Common myeloid progenitor, CD34-positive (primary cell): ENCODE data around the gene SHC4. TPM values are rescaled to one million over a fixed set of nuclear protein-coding genes. Genes with fewer than 3 reads are reported as not detected.

Experiments
- CTCF ChIA-PET: fragments of 350-600 bp; sonication (Branson Sonifier 250); formaldehyde crosslinking; loops from one replicate; lab custom pipeline; 2021; ENCODE audit warnings: antibody characterized with exemption; lab: Charles Lee
- POLR2A ChIA-PET: fragments of 350-600 bp; sonication (Branson Sonifier 250); formaldehyde crosslinking; loops from one replicate; lab custom pipeline; 2021; ENCODE audit warnings: antibody characterized with exemption; lab: Charles Lee
- DNase-seq, 3 donors: peaks; one replicate each; pipeline versions ENCODE4 v3.0.0 to v3.0.0-alpha.2; 2013
- H3K27ac ChIP-seq, 2 experiments: 1 replicate in 1 of 2; 2 replicates in 1 of 2; pipeline ENCODE4 v1.7.0; 2013; ENCODE audit warnings: inconsistent platforms in 2 of 2, low read length in 2 of 2, mild to moderate bottlenecking in 2 of 2, low read depth in 1 of 2, moderate library complexity in 1 of 2; ENCODE audit not compliant: severe bottlenecking in 2 of 2, insufficient read depth in 1 of 2, poor library complexity in 1 of 2
- H3K27me3 ChIP-seq, 5 experiments: replicated peaks in 2 of 5; 1 replicate in 3 of 5; 2 replicates in 2 of 5; pipeline versions ENCODE4 v1.6.1 to v1.7.0; 2013; ENCODE audit warnings: low read length in 4 of 5, mild to moderate bottlenecking in 2 of 5, moderate library complexity in 2 of 5, inconsistent platforms in 1 of 5; ENCODE audit not compliant: insufficient read depth in 5 of 5, control insufficient read depth in 4 of 5
- H3K36me3 ChIP-seq, 4 experiments: 1 replicate in 2 of 4; 2 replicates in 2 of 4; pipeline versions ENCODE4 v1.6.1 to v1.7.0; 2013; ENCODE audit warnings: low read length in 3 of 4, control low read depth in 1 of 4, mild to moderate bottlenecking in 1 of 4; ENCODE audit not compliant: control insufficient read depth in 4 of 4, insufficient read depth in 4 of 4
- H3K4me1 ChIP-seq, 4 experiments: 1 replicate in 3 of 4; 2 replicates in 1 of 4; pipeline versions ENCODE4 v1.6.1 to v1.7.1; 2013; ENCODE audit warnings: low read length in 3 of 4, mild to moderate bottlenecking in 3 of 4, control low read depth in 1 of 4, inconsistent platforms in 1 of 4, moderate library complexity in 1 of 4; ENCODE audit not compliant: control insufficient read depth in 4 of 4, insufficient read depth in 4 of 4; ENCODE audit errors: control extremely low read depth in 1 of 4
- H3K4me3 ChIP-seq, 7 experiments: 1 replicate in 4 of 7; 2 replicates in 3 of 7; pipeline versions ENCODE4 v1.5.1 to v1.7.0; 2013; ENCODE audit warnings: mild to moderate bottlenecking in 7 of 7, low read length in 6 of 7, moderate library complexity in 6 of 7, inconsistent platforms in 2 of 7, low read depth in 2 of 7, control low read depth in 1 of 7; ENCODE audit not compliant: insufficient read depth in 4 of 7, control insufficient read depth in 1 of 7; ENCODE audit errors: extremely low read depth in 1 of 7
- H3K9me3 ChIP-seq, 5 experiments: 1 replicate in 4 of 5; 2 replicates in 1 of 5; pipeline versions ENCODE4 v1.6.1 to v1.7.1; 2013; ENCODE audit warnings: low read length in 4 of 5, mild to moderate bottlenecking in 2 of 5, inconsistent platforms in 1 of 5, low read depth in 1 of 5, moderate library complexity in 1 of 5; ENCODE audit not compliant: control insufficient read depth in 4 of 5, insufficient read depth in 2 of 5; ENCODE audit errors: control extremely low read depth in 1 of 5
- WGBS: methylation state at CpG from one replicate; pipeline ENCODE4 v1.1.5; 2013; ENCODE audit not compliant: insufficient coverage; 5-methylcytosine and 5-hydroxymethylcytosine counted together
- polyA plus RNA-seq: library from polyadenylated mRNA; unstranded; fragments of 120-200 nt; gene quantifications from one replicate; pipeline ENCODE4 v1.2.1, GENCODE V29; 2013

SHC4 gene
- polyA plus RNA-seq = 0.74 TPM

GRCh38 chr15:48963524-48964113 lies at the start of gene SHC4:
TSS of gene SHC4 (minus strand) at chr15:48963919. CDS start at chr15:48963015, 904 bp downstream.
- Histone ChIP-seq H3K36me3 (no peaks in the 10 kb centered on the region), H3K4me3 (peak within 1 kb of the TSS; percentile 18 to 76 (median 60)), H3K27me3 (peaks cover 0 to 40% (median 18%) of the 10 kb centered on the region in 5 experiments), H3K9me3 (no peaks in the 10 kb centered on the region), H3K4me1 (peaks cover 9 to 37% (median 21%) of the 10 kb centered on the region in 4 experiments), H3K27ac (no peak within 1 kb of the TSS)
- peak; percentile 42 to 78 (median 70) for DNase-seq
- POLR2A ChIA-PET = no interaction called here
- CTCF ChIA-PET = interaction anchor here (1.0 to 7.4 kb wide), 4 partner anchors 12 to 94 kb away, joined by 3 to 41 read pairs (median 4); no protein-coding TSS in a partner anchor
- WGBS = 0% methylated on average over 11 of the region's 16 CpGs

- Histone ChIP-seq H3K36me3 (peaks cover 18 to 53% (median 27%) of the 10 kb centered on the region in 4 experiments), H3K9me3 (no peaks in the 10 kb centered on the region), H3K4me3 (no peak overlapping the region), H3K4me1 (no peaks in the 10 kb centered on the region), H3K27me3 (no peaks in the 10 kb centered on the region), H3K27ac (no peak overlapping the region)
- CTCF ChIA-PET = no interaction called here
- WGBS = 100% methylated on average over 1 of the region's 2 CpGs
- POLR2A ChIA-PET = no interaction called here
- no peak for DNase-seq
These were observed 35.6 kb upstream of the SHC4 start for GRCh38 chr15:48999314-48999713.

- 100% methylated on average over 2 of the region's 2 CpGs for WGBS
- ChIA-PET CTCF (no interaction called here), POLR2A (no interaction called here)
- no peak overlapping the region for H3K4me3 ChIP-seq
- peaks cover 27 to 67% (median 37%) of the 10 kb centered on the region in 4 experiments for H3K36me3 ChIP-seq
- H3K4me1 ChIP-seq = no peaks in the 10 kb centered on the region
- DNase-seq = no peak
- no peaks in the 10 kb centered on the region for H3K9me3 ChIP-seq
- no peaks in the 10 kb centered on the region for H3K27me3 ChIP-seq
- H3K27ac ChIP-seq = no peak overlapping the region
These were observed 32.6 kb upstream of the SHC4 start for GRCh38 chr15:48996276-48996675.

GRCh38 chr15:48993380-48993779 lies 29.7 kb upstream of the SHC4 start:
- no peaks in the 10 kb centered on the region for H3K9me3 ChIP-seq
- CTCF ChIA-PET = interaction anchor here (1.4 kb wide), 1 partner anchor 11 kb away, joined by 3 read pairs; no protein-coding TSS in a partner anchor
- H3K27me3 ChIP-seq = no peaks in the 10 kb centered on the region
- no peaks in the 10 kb centered on the region for H3K4me1 ChIP-seq
- H3K36me3 ChIP-seq = peaks cover 17 to 55% (median 31%) of the 10 kb centered on the region in 4 experiments
- H3K4me3 ChIP-seq = no peak overlapping the region
- POLR2A ChIA-PET = interaction anchor here (0.7 to 1.1 kb wide), 2 partner anchors 17 to 18 kb away, joined by 3 read pairs; no protein-coding TSS in a partner anchor
- no peak overlapping the region for H3K27ac ChIP-seq
- DNase-seq = no peak

GRCh38 chr15:48992545-48992944 lies 28.8 kb upstream of the SHC4 start:
- POLR2A ChIA-PET = interaction anchor here (0.7 kb wide), 1 partner anchor 17 kb away, joined by 3 read pairs; no protein-coding TSS in a partner anchor
- CTCF ChIA-PET = interaction anchor here (0.9 kb wide), 1 partner anchor 17 kb away, joined by 4 read pairs; no protein-coding TSS in a partner anchor
- WGBS = no CpG with 5 or more reads among the region's 1 CpG

GRCh38 chr15:48992096-48992495 lies 28.4 kb upstream of the SHC4 start:
- H3K4me3 ChIP-seq = no peak overlapping the region
- H3K4me1 ChIP-seq = no peaks in the 10 kb centered on the region
- H3K27ac ChIP-seq = no peak overlapping the region
- POLR2A ChIA-PET = no interaction called here
- H3K9me3 ChIP-seq = no peaks in the 10 kb centered on the region
- H3K36me3 ChIP-seq = peaks cover 17 to 46% (median 28%) of the 10 kb centered on the region in 4 experiments
- no peaks in the 10 kb centered on the region for H3K27me3 ChIP-seq
- DNase-seq = no peak
- WGBS = 100% methylated on average over 5 of the region's 6 CpGs
- CTCF ChIA-PET = interaction anchor here (0.7 to 0.9 kb wide), 2 partner anchors 16 to 111 kb away, joined by 4 to 5 read pairs; no protein-coding TSS in a partner anchor

More at GRCh38 chr15:48992545-48992944, 28.8 kb upstream of the SHC4 start:
- Histone ChIP-seq H3K4me1 (no peaks in the 10 kb centered on the region), H3K27me3 (no peaks in the 10 kb centered on the region), H3K4me3 (no peak overlapping the region), H3K27ac (no peak overlapping the region), H3K36me3 (peaks cover 17 to 50% (median 32%) of the 10 kb centered on the region in 4 experiments), H3K9me3 (no peaks in the 10 kb centered on the region)
- DNase-seq = peak in 2 of 3 donors; percentile 55 to 67

- no CpG with 5 or more reads among the region's 1 CpG for WGBS
- POLR2A ChIA-PET = no interaction called here
- H3K4me1 ChIP-seq = no peaks in the 10 kb centered on the region
- H3K36me3 ChIP-seq = peaks cover 12 to 26% (median 18%) of the 10 kb centered on the region in 4 experiments
- H3K9me3 ChIP-seq = no peaks in the 10 kb centered on the region
- H3K4me3 ChIP-seq = no peak overlapping the region
- no peak for DNase-seq
- CTCF ChIA-PET = interaction anchor here (1.2 kb wide), 1 partner anchor 14 kb away, joined by 4 read pairs; no protein-coding TSS in a partner anchor
- no peak overlapping the region for H3K27ac ChIP-seq
- H3K27me3 ChIP-seq = no peaks in the 10 kb centered on the region
These were observed 25.5 kb upstream of the SHC4 start for GRCh38 chr15:48989170-48989569.
